Activated CD8-positive, alpha-beta memory T cell treated with anti-CD3 and anti-CD28 coated beads for 48 hours (primary cell): ENCODE measurements around the gene COL23A1.

ENCODE experiments used
- DNase-seq, 3 experiments: peaks; one replicate each; pipeline ENCODE4 v3.0.0-alpha.2; 2020; ENCODE audit warnings: low read depth in 2 of 3, low spot score in 2 of 3

Gene COL23A1

DNA sequence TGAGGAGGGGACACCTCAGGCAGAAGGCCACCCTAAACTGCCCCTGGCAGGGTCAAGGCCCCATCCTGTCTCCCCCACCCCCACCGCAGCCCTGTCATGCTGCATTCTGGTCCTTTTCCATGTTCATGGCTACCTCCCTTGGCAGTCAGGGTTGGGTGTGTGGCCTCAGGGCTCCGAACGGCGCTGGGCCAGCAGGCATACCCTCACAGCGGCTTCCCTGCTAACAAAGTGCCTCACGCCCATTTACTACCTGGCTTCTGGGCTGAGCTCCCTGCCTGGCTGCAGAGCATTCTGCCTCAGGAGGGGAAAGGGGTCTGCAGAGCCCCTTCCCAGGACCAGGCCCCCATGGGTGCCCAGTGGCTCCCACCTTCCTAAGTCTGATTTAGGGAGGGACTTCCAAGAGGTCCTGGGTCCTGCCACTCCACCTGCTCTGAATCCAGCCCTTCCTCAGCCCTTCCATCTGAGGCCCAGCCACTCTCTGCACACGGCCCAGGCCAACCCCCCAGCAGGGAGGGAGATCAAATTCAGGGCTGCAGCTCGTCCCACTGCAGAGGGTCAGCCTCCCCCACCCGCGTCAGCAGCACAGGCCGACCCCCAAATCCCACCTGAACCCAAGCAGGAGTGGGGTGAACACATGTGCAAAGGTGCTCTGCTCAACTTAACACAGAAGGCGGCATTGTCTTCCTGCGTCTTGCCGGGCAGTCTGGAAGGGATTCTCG, 241.7 kb downstream of the COL23A1 start:
- no peak for DNase-seq

DNA sequence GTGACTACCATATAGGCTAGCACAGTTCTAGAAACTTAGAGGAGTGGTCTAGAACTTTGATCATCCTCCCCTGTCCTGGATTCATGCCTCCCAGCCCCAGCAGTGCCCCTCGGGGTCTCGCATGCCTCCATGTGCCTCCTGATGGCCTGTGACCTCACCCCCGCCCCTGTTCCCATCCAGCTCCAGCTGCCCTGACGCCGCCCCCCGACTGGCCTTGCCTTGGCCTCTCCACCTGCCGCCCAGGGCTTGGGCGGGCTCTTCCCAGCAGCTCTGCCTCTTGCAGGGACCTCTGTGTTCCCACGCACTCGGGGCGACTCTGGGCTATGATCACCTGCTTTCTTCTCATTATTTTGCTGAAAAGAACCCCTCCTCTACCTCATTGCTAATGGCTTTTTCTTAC, 242.2 kb downstream of the COL23A1 start:
- no peak for DNase-seq

- no peak for DNase-seq
These were observed 243.4 kb downstream of the COL23A1 start for GRCh38 chr5:178346607-178347334.

GRCh38 chr5:178343306-178343705, 246.9 kb downstream of the COL23A1 start:
- DNase-seq: no peak

DNA sequence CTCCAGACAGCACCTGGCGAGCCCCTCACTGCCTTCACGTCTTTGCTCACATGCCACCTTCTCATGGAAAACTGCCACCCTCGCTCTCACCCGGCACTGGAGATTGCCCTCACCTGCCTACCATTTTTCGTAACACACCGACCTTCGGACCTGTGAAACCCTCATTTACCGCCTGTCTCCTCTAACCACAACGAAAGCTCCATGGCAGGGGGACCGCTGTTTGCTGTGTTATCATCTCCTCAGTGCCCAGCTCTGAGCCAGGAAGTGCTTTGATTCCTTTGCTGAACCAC, 248.4 kb downstream of the COL23A1 start:
- DNase-seq: no peak

- DNase-seq: no peak
These were observed 248.9 kb downstream of the COL23A1 start for GRCh38 chr5:178341091-178341850.

DNA sequence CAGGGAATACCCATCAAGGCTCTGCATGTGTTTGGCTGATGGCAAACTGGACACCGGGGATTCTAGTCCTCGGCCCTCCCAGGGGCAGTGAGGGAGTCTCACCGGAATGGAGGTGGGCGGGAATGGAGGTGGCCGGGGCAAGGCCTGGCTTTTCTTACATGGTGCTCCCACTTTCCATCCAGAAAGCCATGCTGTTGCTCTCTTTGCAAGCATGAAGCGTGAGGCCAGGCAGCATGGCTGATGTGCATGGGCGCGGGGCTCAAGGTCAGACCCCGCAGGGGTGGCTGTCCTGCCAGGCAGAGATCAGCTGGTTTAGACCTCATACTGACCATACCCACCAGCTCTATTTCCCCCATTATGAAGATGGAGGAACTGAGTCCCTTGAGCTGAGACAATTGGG, 249.6 kb downstream of the COL23A1 start:
- no peak for DNase-seq

DNA sequence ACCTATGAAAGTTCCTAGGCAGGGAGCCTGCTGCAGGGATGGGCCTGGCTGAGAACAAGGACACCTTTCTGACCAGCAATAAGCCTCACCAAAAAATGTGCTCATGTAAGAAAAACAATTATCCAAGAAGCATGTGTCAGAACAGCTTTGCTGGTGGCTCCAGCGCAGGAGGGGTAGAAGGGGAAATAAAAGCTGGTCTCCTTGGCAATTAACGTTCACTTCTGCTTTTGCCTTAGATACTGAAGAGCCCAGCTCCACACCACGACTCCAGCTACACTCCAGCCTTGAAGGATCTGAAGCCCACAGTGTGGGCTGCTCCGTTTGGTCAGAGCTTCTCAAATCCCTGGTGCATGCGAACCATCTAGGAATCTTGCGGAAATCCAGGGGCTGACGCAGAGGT, 250.0 kb downstream of the COL23A1 start:
- DNase-seq: no peak

- no peak for DNase-seq
These were observed 250.9 kb downstream of the COL23A1 start for GRCh38 chr5:178339272-178339671.

- DNase-seq: no peak
These were observed 251.4 kb downstream of the COL23A1 start for GRCh38 chr5:178338750-178339144.

GRCh38 chr5:178338126-178338749, 252.0 kb downstream of the COL23A1 start:
- DNase-seq: no peak

DNA sequence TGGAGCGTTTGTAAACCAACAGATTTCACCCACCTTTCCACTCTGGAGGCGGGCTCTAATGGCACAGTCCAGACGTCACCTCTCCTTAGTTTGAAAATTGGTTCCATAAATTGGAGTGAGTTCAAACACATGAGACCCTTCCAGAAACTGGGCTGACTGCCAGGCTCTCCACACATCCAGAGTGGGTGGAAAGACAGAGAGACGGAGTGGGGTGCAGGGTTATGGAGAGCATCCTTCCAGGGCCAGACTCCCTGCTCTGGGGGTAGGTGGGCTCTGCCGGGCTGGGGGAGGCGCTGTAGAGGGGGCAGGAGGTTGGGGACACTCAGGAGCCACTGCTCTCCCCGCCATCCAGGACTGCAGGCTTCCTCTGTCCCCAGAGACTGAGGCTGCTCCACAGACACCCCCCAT, 252.9 kb downstream of the COL23A1 start:
- no peak for DNase-seq

DNA sequence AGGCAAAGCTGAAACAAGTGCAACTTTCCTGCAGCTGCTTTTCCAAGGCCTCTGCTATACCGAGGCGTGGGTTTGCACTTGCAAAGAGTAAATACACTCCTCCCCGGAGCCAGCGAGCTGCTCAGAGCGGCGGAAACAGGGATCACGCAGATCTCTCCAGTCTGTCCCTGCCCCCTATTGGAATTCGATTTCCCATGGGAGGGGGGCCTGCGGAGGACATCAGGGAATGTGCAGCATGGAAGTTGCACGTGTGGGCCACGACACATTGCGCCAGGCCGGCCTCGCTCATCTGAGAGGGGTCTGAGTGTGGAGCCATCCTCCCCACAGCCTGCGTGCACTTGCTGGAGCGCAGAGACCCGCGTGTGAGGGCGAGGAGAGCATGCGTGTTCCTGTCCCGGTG, 253.3 kb downstream of the COL23A1 start:
- DNase-seq: no peak

DNA sequence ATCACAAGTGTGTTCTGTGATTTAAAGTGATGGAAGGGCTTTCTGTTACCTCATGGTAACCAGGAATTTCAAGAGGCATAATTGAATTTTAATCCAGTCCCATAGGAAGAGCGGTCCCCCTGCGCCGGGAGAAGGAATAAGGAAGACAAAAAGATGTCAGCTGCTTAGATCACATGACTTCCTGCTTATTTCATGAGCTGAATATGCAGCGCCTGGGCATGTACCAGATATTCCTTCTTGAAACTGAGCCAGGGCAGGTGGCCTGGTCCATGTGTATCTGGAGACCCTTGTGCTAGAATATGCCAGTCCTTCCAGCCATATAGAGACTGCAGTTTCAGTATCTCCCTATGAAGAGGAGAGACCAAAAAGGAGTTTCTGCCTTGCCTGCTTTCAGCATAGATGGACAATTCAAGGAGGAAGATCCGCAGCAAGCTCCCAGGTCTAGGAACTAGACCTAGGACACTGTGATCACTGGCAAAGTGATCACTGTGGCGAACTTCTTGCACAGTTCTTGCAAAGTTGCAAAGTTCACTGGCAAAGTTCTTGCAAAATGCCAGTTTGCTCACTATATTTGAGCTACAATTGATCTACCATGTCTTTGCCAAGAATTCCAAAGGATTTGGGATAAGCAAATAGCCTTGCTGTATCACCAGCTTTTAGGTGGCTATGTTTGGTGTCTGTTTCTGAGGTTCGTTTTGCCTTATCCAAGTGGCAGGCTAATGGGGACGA, 254.7 kb downstream of the COL23A1 start:
- DNase-seq: no peak

- no peak for DNase-seq
These were observed 255.3 kb downstream of the COL23A1 start for GRCh38 chr5:178334861-178335260.

- no peak for DNase-seq
These were observed 256.2 kb downstream of the COL23A1 start for GRCh38 chr5:178333821-178334481.

DNA sequence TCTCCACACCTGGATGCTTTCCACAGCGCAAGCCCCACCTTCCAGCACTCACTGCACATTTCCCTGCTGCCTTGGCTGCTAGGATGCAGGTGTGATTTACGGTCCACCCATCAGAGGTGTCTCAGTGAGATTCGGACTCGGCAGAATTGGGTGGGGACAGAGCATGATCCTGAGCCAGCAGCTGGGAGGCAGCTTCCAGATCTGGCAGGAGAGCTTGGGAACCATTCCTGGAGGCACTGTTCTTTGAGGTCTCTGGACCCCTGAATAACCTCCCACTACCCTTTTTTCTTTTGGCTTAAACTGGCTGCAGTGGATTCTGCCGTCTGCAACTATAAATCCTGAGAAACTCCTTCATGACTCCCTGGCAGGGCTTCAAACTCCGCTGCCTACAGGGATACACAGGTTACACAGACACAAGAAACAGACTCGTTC, 258.0 kb downstream of the COL23A1 start:
- no peak for DNase-seq

DNA sequence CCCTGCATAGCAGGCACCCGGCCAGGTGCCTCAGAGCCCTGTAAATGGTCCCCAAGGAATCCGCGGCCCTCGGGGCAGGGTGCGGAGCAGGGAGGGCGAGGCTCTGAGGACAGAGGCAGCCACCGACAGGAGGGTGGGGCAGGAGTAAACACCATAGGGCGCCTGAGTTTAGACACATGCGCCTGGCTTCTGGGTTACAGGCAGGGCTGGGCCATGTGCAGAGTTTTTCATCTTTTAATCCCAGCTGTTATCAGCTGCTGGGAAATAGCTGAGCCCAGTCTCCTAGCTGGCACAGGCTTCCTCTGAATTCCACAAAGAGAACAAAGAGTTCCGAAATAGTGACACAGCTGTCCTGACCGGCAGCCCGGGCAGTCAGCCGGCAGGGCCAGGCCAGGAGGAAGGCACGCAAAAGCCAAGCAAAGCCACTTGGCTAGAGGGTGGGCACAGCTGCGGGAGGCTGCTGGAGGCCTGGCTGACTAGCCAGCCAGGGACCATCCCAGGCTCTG, 258.6 kb downstream of the COL23A1 start:
- DNase-seq: no peak

DNA sequence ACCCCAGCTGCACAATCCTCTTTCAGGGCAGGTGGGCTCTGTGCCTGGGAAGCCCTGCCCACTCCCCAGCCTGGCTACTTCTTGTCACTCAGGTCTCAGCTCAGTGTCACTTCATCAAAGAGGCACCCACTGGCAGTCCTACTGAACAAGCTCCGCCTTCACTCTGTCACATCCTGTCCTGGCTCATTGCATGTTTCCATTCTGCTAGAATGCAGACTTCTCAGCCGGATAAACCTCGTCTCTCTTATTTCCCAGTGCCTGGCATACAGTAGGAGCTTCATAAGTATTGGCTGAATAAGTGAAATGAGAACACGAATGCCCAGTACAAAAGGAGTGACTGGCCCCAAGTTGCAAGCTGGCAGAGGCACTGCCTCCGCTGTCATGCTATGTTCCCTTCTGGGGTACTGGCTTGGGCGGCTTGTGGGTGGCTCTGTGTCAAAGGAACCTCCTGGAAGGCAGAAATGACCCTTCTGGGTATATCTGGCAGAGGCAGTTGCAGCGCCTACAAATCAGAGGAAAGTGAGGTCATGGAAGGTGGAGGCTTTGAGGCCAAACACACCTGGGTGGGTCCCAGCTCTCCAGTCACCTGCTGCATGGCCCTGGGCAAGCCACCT, 259.3 kb downstream of the COL23A1 start:
- DNase-seq: no peak
